ENCODE results near the gene LRRC4B. TPM values are rescaled to one million over a fixed set of nuclear protein-coding genes. Genes with fewer than 3 reads are reported as not detected.

LRRC4B gene
- total RNA-seq, 4 donors from 2014 or later = 0.84 to 1.6 (median 1.4) TPM

DNA sequence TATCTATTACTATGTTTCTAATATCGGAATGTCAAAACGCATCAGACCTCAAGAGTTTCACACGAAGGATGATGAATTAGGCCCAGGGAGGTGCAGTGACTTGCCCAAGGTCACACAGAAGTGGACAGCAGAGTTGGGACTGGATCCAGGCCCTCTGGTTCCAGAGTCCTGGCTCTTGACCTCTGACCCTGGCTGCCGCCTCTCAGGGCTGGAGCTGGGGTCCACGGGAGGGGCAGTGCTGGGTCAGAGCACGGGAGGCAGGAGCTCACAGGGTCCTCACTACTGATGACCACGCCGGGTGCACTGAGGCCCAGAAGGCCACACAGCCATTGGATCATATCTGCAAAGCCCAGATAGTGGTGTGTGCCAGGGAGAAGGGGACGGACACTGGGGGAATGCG lies 45.4 kb downstream of the LRRC4B start:
- ATAC-seq (ENCODE audit: low FRiP score) = no peak
- DNase-seq (ENCODE audit: low spot score) = no peak
- TF ChIP-seq, protein P1, sequence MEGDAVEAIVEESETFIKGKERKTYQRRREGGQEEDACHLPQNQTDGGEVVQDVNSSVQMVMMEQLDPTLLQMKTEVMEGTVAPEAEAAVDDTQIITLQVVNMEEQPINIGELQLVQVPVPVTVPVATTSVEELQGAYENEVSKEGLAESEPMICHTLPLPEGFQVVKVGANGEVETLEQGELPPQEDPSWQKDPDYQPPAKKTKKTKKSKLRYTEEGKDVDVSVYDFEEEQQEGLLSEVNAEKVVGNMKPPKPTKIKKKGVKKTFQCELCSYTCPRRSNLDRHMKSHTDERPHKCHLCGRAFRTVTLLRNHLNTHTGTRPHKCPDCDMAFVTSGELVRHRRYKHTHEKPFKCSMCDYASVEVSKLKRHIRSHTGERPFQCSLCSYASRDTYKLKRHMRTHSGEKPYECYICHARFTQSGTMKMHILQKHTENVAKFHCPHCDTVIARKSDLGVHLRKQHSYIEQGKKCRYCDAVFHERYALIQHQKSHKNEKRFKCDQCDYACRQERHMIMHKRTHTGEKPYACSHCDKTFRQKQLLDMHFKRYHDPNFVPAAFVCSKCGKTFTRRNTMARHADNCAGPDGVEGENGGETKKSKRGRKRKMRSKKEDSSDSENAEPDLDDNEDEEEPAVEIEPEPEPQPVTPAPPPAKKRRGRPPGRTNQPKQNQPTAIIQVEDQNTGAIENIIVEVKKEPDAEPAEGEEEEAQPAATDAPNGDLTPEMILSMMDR (IDR thresholded peaks at IDR 0.05) = no peak

GRCh38 chr19:50520822-50521465 lies 47.3 kb downstream of the LRRC4B start:
- DNase-seq (ENCODE audit: low spot score) (no peak), ATAC-seq (ENCODE audit: low FRiP score) (no peak)
- TF ChIP-seq, protein P1 (IDR thresholded peaks at IDR 0.05) = no peak

DNA sequence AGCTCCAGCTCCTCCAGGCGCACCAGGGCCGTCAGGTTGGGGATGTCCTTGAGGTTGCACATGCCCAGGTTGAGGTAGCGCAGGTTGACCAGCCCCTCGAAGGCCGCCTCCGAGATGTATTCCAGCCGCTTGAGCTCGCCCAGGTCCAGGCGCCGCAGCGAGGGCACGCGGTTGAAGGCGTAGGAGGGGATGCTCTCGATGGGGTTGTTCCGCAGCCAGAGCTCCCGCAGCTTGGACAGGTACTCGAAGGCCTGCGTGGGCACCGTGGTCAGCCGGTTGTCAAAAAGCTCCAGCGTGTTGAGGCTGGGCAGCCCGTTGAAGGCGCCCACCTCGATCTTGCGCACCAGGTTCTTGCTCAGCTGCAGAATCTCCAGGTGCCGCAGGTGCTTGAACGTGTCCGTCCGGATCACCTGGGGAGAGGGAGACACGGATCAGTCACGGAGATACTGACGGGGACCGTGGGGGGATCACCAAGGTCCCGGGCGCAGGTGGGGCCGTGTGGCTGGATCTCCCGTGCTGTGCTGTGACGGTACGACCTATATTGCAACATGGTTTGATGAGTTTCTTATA lies 49.1 kb downstream of the LRRC4B start:
- TF ChIP-seq, protein P1 (IDR thresholded peaks at IDR 0.05) = no peak
- ATAC-seq (ENCODE audit: low FRiP score) = no peak
- no peak for DNase-seq (ENCODE audit: low spot score)

DNA sequence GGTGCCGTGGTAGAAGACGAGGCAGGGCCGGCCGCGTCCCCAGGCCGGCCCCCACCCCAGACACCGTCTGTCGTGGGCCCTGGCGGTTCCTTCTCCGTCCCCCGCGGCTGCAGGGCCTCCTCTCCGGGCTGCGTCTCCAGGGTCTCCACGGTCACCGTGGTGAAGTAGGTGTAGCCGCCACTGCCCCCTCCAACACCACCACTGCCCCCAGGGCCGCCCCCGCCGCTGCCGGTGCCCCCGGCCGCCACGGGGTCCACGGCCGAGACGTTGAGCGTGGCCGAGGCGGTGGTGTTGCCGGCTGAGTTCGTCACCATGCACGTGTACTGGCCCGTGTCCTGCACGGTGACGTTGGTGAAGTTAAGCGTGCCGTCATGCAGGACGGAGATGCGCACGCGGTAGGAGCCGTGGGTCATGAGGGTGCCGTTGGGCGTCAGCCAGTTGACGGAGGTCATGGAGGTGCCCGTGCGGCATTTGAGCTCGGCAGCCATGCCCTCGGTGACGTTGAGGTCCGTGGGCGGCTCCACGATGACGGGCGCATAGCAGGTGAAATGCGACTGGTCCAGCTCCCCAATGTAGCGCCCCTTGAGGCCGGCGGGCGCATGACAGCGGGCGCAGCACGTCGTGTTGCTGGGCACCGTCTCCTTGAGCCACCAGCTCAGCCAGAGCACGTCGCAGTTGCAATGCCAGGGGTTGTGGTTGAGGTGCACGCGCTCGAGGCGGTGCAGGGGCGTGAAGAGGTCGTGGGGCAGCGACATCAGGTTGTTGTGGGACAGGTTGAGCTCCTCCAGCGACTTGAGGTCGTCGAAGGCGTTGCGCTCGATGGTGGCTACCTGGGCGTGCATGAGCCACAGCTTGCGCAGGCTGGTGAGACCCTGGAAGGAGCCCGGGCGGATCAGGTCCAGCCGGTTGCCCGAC lies 49.9 kb downstream of the LRRC4B start:
- ATAC-seq (ENCODE audit: low FRiP score) (no peak), DNase-seq (ENCODE audit: low spot score) (no peak)
- TF ChIP-seq, protein P1 (IDR thresholded peaks at IDR 0.05) = no peak

DNA sequence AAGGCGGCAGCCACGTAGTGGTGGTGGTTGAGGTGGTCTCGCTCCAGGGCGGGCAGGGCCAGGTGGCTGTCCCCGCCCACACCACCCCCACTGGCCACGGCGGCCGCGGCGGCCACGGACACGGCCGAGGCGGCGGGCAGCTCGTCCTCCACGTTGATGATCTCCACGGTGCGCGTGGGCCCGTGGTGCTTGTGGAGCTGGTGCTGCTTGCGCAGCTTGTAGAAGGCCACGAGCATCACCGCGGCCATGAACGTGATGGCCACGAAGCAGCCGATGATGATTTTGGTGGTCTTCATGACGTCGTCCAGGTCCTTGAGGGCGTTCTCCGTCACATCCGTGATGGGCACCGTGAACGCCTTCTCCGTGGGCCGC lies 50.5 kb downstream of the LRRC4B start:
- no peak for DNase-seq (ENCODE audit: low spot score)
- TF ChIP-seq, protein P1 (IDR thresholded peaks at IDR 0.05) = no peak
- ATAC-seq (ENCODE audit: low FRiP score) = no peak

GRCh38 chr19:50516964-50517703 lies 51.1 kb downstream of the LRRC4B start:
- DNase-seq (ENCODE audit: low spot score) (no peak), ATAC-seq (ENCODE audit: low FRiP score) (no peak)
- TF ChIP-seq, protein P1 (IDR thresholded peaks at IDR 0.05) = no peak

Data from omental fat pad (tissue), 4 donors.